Measurements from ENCODE around the gene SPRR2B. TPM values are rescaled to one million over a fixed set of nuclear protein-coding genes. Genes with fewer than 3 reads are reported as not detected.

Gene SPRR2B
- total RNA-seq, 1 donor from 2014 or later: not detected

- no peak overlapping the region for H2AFZ ChIP-seq (ENCODE audit: low read depth, low read length)
- FAIRE-seq: no peak
- no peaks in the 10 kb centered on the region for H3K36me3 Mint-ChIP-seq (ENCODE audit: low read depth, unreplicated experiment)
- H3K9me3 ChIP-seq (ENCODE audit: insufficient read depth, low read depth, low read length): no peaks in the 10 kb centered on the region
- H3K9ac ChIP-seq (ENCODE audit: low read length): no peak overlapping the region
- H3K4me1 Mint-ChIP-seq (ENCODE audit: low read depth, unreplicated experiment): no peaks in the 10 kb centered on the region
- H4K20me1 ChIP-seq (ENCODE audit: insufficient read depth, low read length): no peaks in the 10 kb centered on the region
- H3K79me2 ChIP-seq (ENCODE audit: insufficient read depth, low read length): no peaks in the 10 kb centered on the region
- H3K36me3 ChIP-seq (ENCODE audit: insufficient read depth, low read length): no peaks in the 10 kb centered on the region
- peaks cover 2% of the 10 kb centered on the region for H3K9me3 Mint-ChIP-seq (ENCODE audit: unreplicated experiment)
- no peaks in the 10 kb centered on the region for H3K27me3 Mint-ChIP-seq (ENCODE audit: low read depth, unreplicated experiment)
- no peak overlapping the region for H3K4me2 ChIP-seq (ENCODE audit: low read length)
- H3K27me3 ChIP-seq (ENCODE audit: insufficient read depth, low read length): no peaks in the 10 kb centered on the region
- TF ChIP-seq CTCF (IDR thresholded peaks at IDR 0.05; ENCODE audit: insufficient read depth, low read depth, low read length) (no peak), EZH2 (IDR thresholded peaks at IDR 0.05; ENCODE audit: insufficient read depth, low read length) (no peak)
- no peak overlapping the region for H3K27ac ChIP-seq (ENCODE audit: low read depth, low read length)
- H3K4me3 Mint-ChIP-seq (ENCODE audit: unreplicated experiment): no peak overlapping the region
- no peak overlapping the region for H3K4me3 ChIP-seq (ENCODE audit: insufficient read depth, low read depth, low read length)
- H3K27ac Mint-ChIP-seq (ENCODE audit: unreplicated experiment): no peak overlapping the region
- no peaks in the 10 kb centered on the region for H3K4me1 ChIP-seq (ENCODE audit: insufficient read depth, low read length)
- DNase-seq (ENCODE audit: low read depth): no peak
These were observed 16.2 kb upstream of the SPRR2B start for GRCh38 chr1:153087652-153088051.

GRCh38 chr1:153081736-153082135 is 10.3 kb upstream of the SPRR2B start:
- TF ChIP-seq EZH2 (IDR thresholded peaks at IDR 0.05; ENCODE audit: insufficient read depth, low read length) (no peak), CTCF (IDR thresholded peaks at IDR 0.05; ENCODE audit: insufficient read depth, low read depth, low read length) (no peak)
- Mint-ChIP-seq H3K4me1 (ENCODE audit: low read depth, unreplicated experiment) (no peaks in the 10 kb centered on the region), H3K4me3 (ENCODE audit: unreplicated experiment) (no peak overlapping the region), H3K27ac (ENCODE audit: unreplicated experiment) (no peak overlapping the region), H3K36me3 (ENCODE audit: low read depth, unreplicated experiment) (no peaks in the 10 kb centered on the region), H3K27me3 (ENCODE audit: low read depth, unreplicated experiment) (no peaks in the 10 kb centered on the region), H3K9me3 (ENCODE audit: unreplicated experiment) (peaks cover 2% of the 10 kb centered on the region)
- no peaks in the 10 kb centered on the region for H3K79me2 ChIP-seq (ENCODE audit: insufficient read depth, low read length)
- no peaks in the 10 kb centered on the region for H3K36me3 ChIP-seq (ENCODE audit: insufficient read depth, low read length)
- H3K4me1 ChIP-seq (ENCODE audit: insufficient read depth, low read length): no peaks in the 10 kb centered on the region
- no peak for FAIRE-seq
- H3K4me3 ChIP-seq (ENCODE audit: insufficient read depth, low read depth, low read length): no peak overlapping the region
- H3K27me3 ChIP-seq (ENCODE audit: insufficient read depth, low read length): no peaks in the 10 kb centered on the region
- no peaks in the 10 kb centered on the region for H3K9me3 ChIP-seq (ENCODE audit: insufficient read depth, low read depth, low read length)
- no peak overlapping the region for H3K27ac ChIP-seq (ENCODE audit: low read depth, low read length)
- no peaks in the 10 kb centered on the region for H4K20me1 ChIP-seq (ENCODE audit: insufficient read depth, low read length)
- no peak overlapping the region for H2AFZ ChIP-seq (ENCODE audit: low read depth, low read length)
- H3K9ac ChIP-seq (ENCODE audit: low read length): no peak overlapping the region
- H3K4me2 ChIP-seq (ENCODE audit: low read length): no peak overlapping the region
- DNase-seq (ENCODE audit: low read depth): peak; percentile 4

- no peaks in the 10 kb centered on the region for H3K9me3 ChIP-seq (ENCODE audit: insufficient read depth, low read depth, low read length)
- H3K79me2 ChIP-seq (ENCODE audit: insufficient read depth, low read length): no peaks in the 10 kb centered on the region
- no peaks in the 10 kb centered on the region for H3K4me1 ChIP-seq (ENCODE audit: insufficient read depth, low read length)
- no peak overlapping the region for H2AFZ ChIP-seq (ENCODE audit: low read depth, low read length)
- H3K4me3 Mint-ChIP-seq (ENCODE audit: unreplicated experiment): no peak overlapping the region
- H3K27ac ChIP-seq (ENCODE audit: low read depth, low read length): no peak overlapping the region
- H3K4me1 Mint-ChIP-seq (ENCODE audit: low read depth, unreplicated experiment): no peaks in the 10 kb centered on the region
- no peaks in the 10 kb centered on the region for H3K27me3 ChIP-seq (ENCODE audit: insufficient read depth, low read length)
- DNase-seq (ENCODE audit: low read depth) (no peak), FAIRE-seq (no peak)
- no peak overlapping the region for H3K9ac ChIP-seq (ENCODE audit: low read length)
- no peaks in the 10 kb centered on the region for H3K36me3 Mint-ChIP-seq (ENCODE audit: low read depth, unreplicated experiment)
- TF ChIP-seq EZH2 (IDR thresholded peaks at IDR 0.05; ENCODE audit: insufficient read depth, low read length) (no peak), CTCF (IDR thresholded peaks at IDR 0.05; ENCODE audit: insufficient read depth, low read depth, low read length) (no peak)
- no peak overlapping the region for H3K4me3 ChIP-seq (ENCODE audit: insufficient read depth, low read depth, low read length)
- H3K27ac Mint-ChIP-seq (ENCODE audit: unreplicated experiment): no peak overlapping the region
- H4K20me1 ChIP-seq (ENCODE audit: insufficient read depth, low read length): no peaks in the 10 kb centered on the region
- no peaks in the 10 kb centered on the region for H3K9me3 Mint-ChIP-seq (ENCODE audit: unreplicated experiment)
- no peak overlapping the region for H3K4me2 ChIP-seq (ENCODE audit: low read length)
- no peaks in the 10 kb centered on the region for H3K27me3 Mint-ChIP-seq (ENCODE audit: low read depth, unreplicated experiment)
- H3K36me3 ChIP-seq (ENCODE audit: insufficient read depth, low read length): no peaks in the 10 kb centered on the region
These were observed 1.7 kb upstream of the SPRR2B start for GRCh38 chr1:153072806-153073726.

All from astrocyte (in vitro differentiated cells and primary cell).